BE2C (cell line): Measurements from ENCODE around the gene MB.

Experiments
- DNase-seq: peaks from one replicate; pipeline ENCODE4 v3.0.0-alpha.2; 2020
- H3K27me3 ChIP-seq: fragments of 250-450 bp; sonication (Bioruptor Pico); 2 replicates; pipeline ENCODE4 v1.5.1; 2020; ENCODE audit warnings: mild to moderate bottlenecking
- H3K36me3 ChIP-seq: fragments of 250-450 bp; sonication (Bioruptor Pico); 2 replicates; pipeline ENCODE4 v1.5.1; 2020; ENCODE audit warnings: mild to moderate bottlenecking
- H3K4me1 ChIP-seq: fragments of 250-450 bp; sonication (Bioruptor Pico); 2 replicates; pipeline ENCODE4 v1.5.1; 2020
- H3K4me3 ChIP-seq: 2 replicates; pipeline ENCODE4 v1.5.1; 2011; ENCODE audit warnings: low read depth, low read length
- H3K9me3 ChIP-seq: fragments of 250-450 bp; sonication (Bioruptor Pico); 2 replicates; pipeline ENCODE4 v1.5.1; 2020
- CTCF ChIP-seq: IDR thresholded peaks from 2 replicates; pipeline ENCODE4 v1.5.1; 2012; ENCODE audit warnings: mild to moderate bottlenecking, low read depth, low read length

MB gene

GRCh38 chr22:35660291-35661127 lies 43.4 kb upstream of the MB start:
- TF ChIP-seq CTCF: no peak
- H3K36me3 ChIP-seq: no peaks in the 10 kb centered on the region
- H3K27me3 ChIP-seq: peaks cover 18% of the 10 kb centered on the region
- H3K4me1 ChIP-seq: peaks cover 7% of the 10 kb centered on the region
- H3K9me3 ChIP-seq: peaks cover 5% of the 10 kb centered on the region
- DNase-seq: no peak
- H3K4me3 ChIP-seq: no peak overlapping the region

GRCh38 chr22:35657571-35658312 lies 40.6 kb upstream of the MB start:
- peaks cover 7% of the 10 kb centered on the region for H3K4me1 ChIP-seq
- H3K27me3 ChIP-seq: peaks cover 34% of the 10 kb centered on the region
- no peak overlapping the region for H3K4me3 ChIP-seq
- H3K36me3 ChIP-seq: no peaks in the 10 kb centered on the region
- peaks cover 2% of the 10 kb centered on the region for H3K9me3 ChIP-seq
- no peak for TF ChIP-seq CTCF
- no peak for DNase-seq

GRCh38 chr22:35656284-35656752 lies 39.2 kb upstream of the MB start:
- Histone ChIP-seq H3K4me3 (no peak overlapping the region; the same call in 1 of the 2 replicates), H3K27me3 (peaks cover 34% of the 10 kb centered on the region), H3K36me3 (no peaks in the 10 kb centered on the region), H3K9me3 (peaks cover 2% of the 10 kb centered on the region), H3K4me1 (peaks cover 7% of the 10 kb centered on the region)
- peak; percentile 77 for DNase-seq
- no peak for TF ChIP-seq CTCF

- Histone ChIP-seq H3K36me3 (no peaks in the 10 kb centered on the region), H3K27me3 (peaks cover 26% of the 10 kb centered on the region), H3K9me3 (no peaks in the 10 kb centered on the region; the same call in 1 of the 2 replicates), H3K4me1 (peaks cover 7% of the 10 kb centered on the region), H3K4me3 (no peak overlapping the region)
- no peak for DNase-seq
- TF ChIP-seq CTCF: no peak
Measured at GRCh38 chr22:35653824-35654223, 36.7 kb upstream of the MB start.

- peaks cover 17% of the 10 kb centered on the region for H3K27me3 ChIP-seq
- no peaks in the 10 kb centered on the region; the same call in 1 of the 2 replicates for H3K4me1 ChIP-seq
- H3K36me3 ChIP-seq: no peaks in the 10 kb centered on the region
- H3K9me3 ChIP-seq: no peaks in the 10 kb centered on the region
- no peak for TF ChIP-seq CTCF
- H3K4me3 ChIP-seq: no peak overlapping the region
- no peak for DNase-seq
Measured at GRCh38 chr22:35651085-35651484, 34.0 kb upstream of the MB start.
